ENCODE measurements around the gene CLIP1. TPM values are rescaled to one million over a fixed set of nuclear protein-coding genes. Genes with fewer than 3 reads are reported as not detected.
A peak's percentile ranks its signal among the peaks of the same experiment; 100 is the strongest.

Gene CLIP1
- total RNA-seq, 1 donor from 2014 or later = 55.8 TPM

- Mint-ChIP-seq H3K36me3 (ENCODE audit: low read depth) (peaks cover 4% of the 10 kb centered on the region), H3K27me3 (ENCODE audit: low read depth) (no peaks in the 10 kb centered on the region), H3K27ac (ENCODE audit: unreplicated experiment) (no peak overlapping the region), H3K9me3 (no peaks in the 10 kb centered on the region), H3K4me3 (no peak overlapping the region), H3K4me1 (no peaks in the 10 kb centered on the region)
- TF ChIP-seq CTCF (conservative IDR thresholded peaks at IDR 0.05) = no peak
- no peak for DNase-seq (ENCODE audit: low read depth, low spot score)
These were observed 176.9 kb downstream of the CLIP1 start for GRCh38 chr12:122245553-122245952.

- H3K36me3 Mint-ChIP-seq (ENCODE audit: low read depth) = peaks cover 4% of the 10 kb centered on the region
- TF ChIP-seq CTCF (conservative IDR thresholded peaks at IDR 0.05) = no peak
- no peak overlapping the region for H3K4me3 Mint-ChIP-seq
- no peaks in the 10 kb centered on the region for H3K9me3 Mint-ChIP-seq
- H3K4me1 Mint-ChIP-seq = no peaks in the 10 kb centered on the region
- no peak overlapping the region for H3K27ac Mint-ChIP-seq (ENCODE audit: unreplicated experiment)
- no peaks in the 10 kb centered on the region for H3K27me3 Mint-ChIP-seq (ENCODE audit: low read depth)
- DNase-seq (ENCODE audit: low read depth, low spot score) = no peak
These were observed 177.7 kb downstream of the CLIP1 start for GRCh38 chr12:122244565-122245371.

- H3K27me3 Mint-ChIP-seq (ENCODE audit: low read depth) = no peaks in the 10 kb centered on the region
- H3K36me3 Mint-ChIP-seq (ENCODE audit: low read depth) = peaks cover 4% of the 10 kb centered on the region
- no peak overlapping the region for H3K4me3 Mint-ChIP-seq
- DNase-seq (ENCODE audit: low read depth, low spot score) = no peak
- TF ChIP-seq CTCF (conservative IDR thresholded peaks at IDR 0.05) = no peak
- H3K9me3 Mint-ChIP-seq = no peaks in the 10 kb centered on the region
- H3K27ac Mint-ChIP-seq (ENCODE audit: unreplicated experiment) = no peak overlapping the region
- H3K4me1 Mint-ChIP-seq = no peaks in the 10 kb centered on the region
These were observed 178.5 kb downstream of the CLIP1 start for GRCh38 chr12:122243965-122244364.

GRCh38 chr12:122238861-122239260, 183.6 kb downstream of the CLIP1 start:
- DNase-seq (ENCODE audit: low read depth, low spot score) = no peak
- H3K4me3 Mint-ChIP-seq = no peak overlapping the region
- peaks cover 10% of the 10 kb centered on the region for H3K36me3 Mint-ChIP-seq (ENCODE audit: low read depth)
- no peaks in the 10 kb centered on the region for H3K27me3 Mint-ChIP-seq (ENCODE audit: low read depth)
- TF ChIP-seq CTCF (conservative IDR thresholded peaks at IDR 0.05) = no peak
- no peaks in the 10 kb centered on the region for H3K4me1 Mint-ChIP-seq
- H3K9me3 Mint-ChIP-seq = no peaks in the 10 kb centered on the region
- H3K27ac Mint-ChIP-seq (ENCODE audit: unreplicated experiment) = peak overlapping the region; percentile 40

GRCh38 chr12:122235741-122236140, 186.7 kb downstream of the CLIP1 start:
- H3K36me3 Mint-ChIP-seq (ENCODE audit: low read depth) = peaks cover 6% of the 10 kb centered on the region
- no peak for TF ChIP-seq CTCF (conservative IDR thresholded peaks at IDR 0.05)

More at GRCh38 chr12:122235741-122236140, 186.7 kb downstream of the CLIP1 start:
- Mint-ChIP-seq H3K9me3 (no peaks in the 10 kb centered on the region), H3K4me1 (no peaks in the 10 kb centered on the region), H3K27ac (ENCODE audit: unreplicated experiment) (no peak overlapping the region), H3K27me3 (ENCODE audit: low read depth) (no peaks in the 10 kb centered on the region), H3K4me3 (no peak overlapping the region)
- no peak for DNase-seq (ENCODE audit: low read depth, low spot score)

Measured in neural crest cell (in vitro differentiated cells).